ENCODE measurements around the gene RCAN2.
"Not testable (repeated sequence)": the region's sequence is repeated elsewhere in the genome, so short reads cannot be mapped to it uniquely, and the experiment has no call there.

Gene RCAN2

GRCh38 chr6:46438245-46438644 is 53.0 kb downstream of the RCAN2 start:
- DNase-seq, result no peak

- DNase-seq, result peak in 2 of 3 donors; percentile 2 to 5
Observed at GRCh38 chr6:46437671-46438221, 53.5 kb downstream of the RCAN2 start.

DNA sequence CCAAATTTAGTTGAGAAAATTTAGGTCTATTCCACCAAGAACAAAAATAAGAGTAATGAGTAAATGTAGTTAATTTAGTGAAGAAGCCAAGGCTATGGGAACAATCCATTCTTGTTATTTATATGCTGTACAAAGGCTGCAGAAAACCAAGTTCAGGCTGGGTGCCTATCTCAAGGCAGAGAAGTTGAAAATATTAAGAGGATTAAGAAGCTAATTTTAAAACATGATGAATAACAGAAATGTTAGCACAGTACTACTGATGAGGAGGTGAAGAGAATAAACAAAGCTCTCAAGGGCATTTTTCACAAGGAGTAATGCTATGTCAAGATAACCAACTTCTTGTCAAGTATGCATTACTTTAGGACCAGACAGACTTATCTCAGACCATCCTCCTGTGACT is 68.6 kb downstream of the RCAN2 start:
- no peak for DNase-seq

GRCh38 chr6:46421939-46422338 is 69.3 kb downstream of the RCAN2 start:
- no peak for DNase-seq

GRCh38 chr6:46420921-46421638 is 70.2 kb downstream of the RCAN2 start:
- DNase-seq, result peak; percentile 34 to 61 (median 56)

DNA sequence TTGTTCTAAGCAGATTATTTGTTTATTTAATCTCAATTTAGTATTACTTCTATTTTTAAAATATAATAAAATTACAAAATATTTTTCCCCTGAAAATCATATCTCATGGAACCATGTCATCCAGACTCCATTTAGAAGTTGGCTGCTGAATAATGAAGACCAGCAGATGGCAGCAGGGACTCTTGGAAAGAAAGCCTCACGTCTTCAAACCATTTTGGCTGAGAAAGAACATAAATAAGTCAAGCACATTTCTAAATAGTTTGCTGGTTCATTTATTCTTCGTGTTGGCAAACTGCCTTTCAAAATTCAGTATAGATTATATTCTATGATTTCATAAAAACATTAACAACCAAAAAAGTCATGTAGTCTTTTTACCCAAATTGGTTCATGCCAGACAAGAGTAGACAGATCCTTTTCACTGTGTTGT is 71.7 kb downstream of the RCAN2 start:
- DNase-seq, result peak; percentile 76 to 84 (median 78)

GRCh38 chr6:46414398-46414797 is 76.9 kb downstream of the RCAN2 start:
- no peak for DNase-seq

- DNase-seq, result no peak
Observed at GRCh38 chr6:46412662-46413061, 78.6 kb downstream of the RCAN2 start.

- no peak for DNase-seq
Observed at GRCh38 chr6:46411456-46412197, 79.6 kb downstream of the RCAN2 start.

GRCh38 chr6:46410334-46410953 is 80.8 kb downstream of the RCAN2 start:
- peak; percentile 22 to 66 (median 51) for DNase-seq

DNA sequence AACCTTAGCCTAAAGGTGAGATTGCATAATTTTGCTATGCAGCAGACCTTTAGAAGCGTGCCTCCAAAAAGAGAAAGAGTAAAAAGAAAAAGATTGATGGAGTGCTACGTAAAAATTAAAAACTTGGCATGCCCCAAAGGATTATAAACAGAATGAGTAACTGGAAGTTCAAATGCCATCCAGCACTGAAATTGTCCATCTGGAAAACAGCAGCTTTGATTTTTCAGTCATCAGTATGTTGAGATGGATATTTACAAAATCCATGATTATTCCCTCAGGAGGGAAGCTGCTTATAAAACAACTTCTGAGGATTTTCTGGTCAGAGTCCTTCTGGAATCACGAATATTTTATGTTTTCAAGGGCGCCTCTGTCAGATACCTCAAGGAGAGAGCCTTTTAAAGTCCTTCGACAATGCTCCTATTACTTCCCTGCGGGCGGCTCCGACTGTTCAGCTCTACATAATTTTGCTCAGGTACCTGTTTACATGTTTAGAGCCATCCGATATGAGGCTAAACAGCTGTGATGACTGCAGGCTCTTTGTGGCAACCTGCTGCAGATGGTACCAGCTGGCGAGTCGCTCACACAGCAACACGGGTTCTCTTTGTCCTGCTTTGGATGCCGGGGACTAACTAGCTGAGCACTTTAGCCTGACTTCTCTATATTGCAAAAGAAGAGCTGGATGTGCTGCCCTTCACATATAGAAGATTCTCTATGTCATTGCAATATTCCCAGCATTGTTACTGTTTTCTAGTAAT is 83.3 kb downstream of the RCAN2 start:
- DNase-seq, result no peak

DNA sequence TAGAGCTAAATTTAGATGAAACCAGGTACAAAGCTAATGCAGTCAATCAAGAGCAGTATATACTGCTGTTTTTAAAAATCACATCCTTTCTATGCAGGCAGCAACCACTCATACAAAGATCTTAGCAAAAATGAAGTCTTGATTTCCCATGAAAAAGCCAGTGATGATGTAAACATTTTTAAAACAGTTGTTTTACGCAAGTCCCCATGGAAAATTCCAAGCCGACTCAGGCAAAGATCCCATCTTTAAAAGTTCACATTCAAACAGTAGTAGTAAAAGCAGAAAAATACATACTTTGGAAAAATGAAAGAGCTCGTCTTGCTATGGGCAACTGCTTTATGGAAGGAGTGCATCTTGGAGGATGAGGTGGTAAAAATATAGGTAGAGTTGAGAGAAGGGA is 84.0 kb downstream of the RCAN2 start:
- no peak for DNase-seq

DNA sequence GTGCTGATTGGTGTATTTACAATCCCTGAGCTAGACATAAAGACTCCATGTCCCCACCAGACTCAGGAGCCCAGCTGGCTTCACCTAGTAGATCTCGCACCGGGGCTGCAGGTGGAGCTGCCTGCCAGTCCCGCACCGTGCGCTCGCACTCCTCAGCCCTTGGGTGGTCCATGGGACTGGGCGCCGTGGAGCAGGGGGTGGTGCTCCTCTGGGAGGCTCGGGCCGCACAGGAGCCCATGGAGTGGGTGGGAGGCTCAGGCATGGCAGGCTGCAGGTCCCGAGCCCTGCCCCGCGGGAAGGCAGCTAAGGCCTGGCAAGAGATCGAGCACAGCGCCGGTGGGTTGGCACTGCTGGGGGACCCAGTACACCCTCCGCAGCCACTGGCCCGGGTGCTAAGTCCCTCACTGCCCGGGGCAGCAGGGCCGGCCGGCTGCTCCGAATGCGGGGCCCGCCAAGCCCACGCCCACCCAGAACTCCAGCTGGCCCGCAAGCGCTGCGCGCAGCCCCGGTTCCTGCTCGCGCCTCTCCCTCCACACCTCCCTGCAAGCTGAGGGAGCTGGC is 85.5 kb downstream of the RCAN2 start:
- DNase-seq, result not testable (repeated sequence)

- DNase-seq, result no peak
Observed at GRCh38 chr6:46400898-46401297, 90.4 kb downstream of the RCAN2 start.

- DNase-seq, result no peak
Observed at GRCh38 chr6:46395530-46395929, 95.7 kb downstream of the RCAN2 start.

- no peak for DNase-seq
Observed at GRCh38 chr6:46393940-46394337, 97.3 kb downstream of the RCAN2 start.

- DNase-seq, result no peak
Observed at GRCh38 chr6:46393161-46393939, 97.9 kb downstream of the RCAN2 start.

DNA sequence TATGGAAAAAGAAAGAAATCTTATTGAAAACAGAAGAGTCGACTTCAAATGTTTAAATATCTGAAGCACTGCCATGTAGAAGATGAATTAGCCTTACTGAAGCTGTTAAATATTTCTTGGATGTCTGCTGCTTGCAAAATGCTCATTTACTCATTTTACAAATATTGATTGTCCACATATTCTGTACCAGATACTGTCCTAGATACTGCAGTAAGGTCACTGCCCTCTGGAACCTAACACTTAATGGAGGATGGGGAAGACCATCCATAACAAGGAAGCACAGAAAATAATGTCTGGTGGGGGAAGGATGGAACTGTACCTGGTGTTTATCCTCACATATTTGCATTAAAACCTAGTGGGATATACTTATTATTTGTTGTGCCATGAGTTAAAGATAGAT is 99.0 kb downstream of the RCAN2 start:
- no peak for DNase-seq

GRCh38 chr6:46390153-46390876 is 100.9 kb downstream of the RCAN2 start:
- no peak for DNase-seq

GRCh38 chr6:46387728-46388127 is 103.5 kb downstream of the RCAN2 start:
- not testable (repeated sequence) for DNase-seq

- DNase-seq, result no peak
Observed at GRCh38 chr6:46381579-46381978, 109.7 kb downstream of the RCAN2 start.

Measured in suppressor macrophage treated with lipopolysaccharide for 1 hour (primary cell).